Epithelial cell of proximal tubule (primary cell): ENCODE data around the gene TECTA. TPM values are rescaled to one million over a fixed set of nuclear protein-coding genes. Genes with fewer than 3 reads are reported as not detected.
A peak's percentile ranks its signal among the peaks of the same experiment; 100 is the strongest.

Experiments
- DNase-seq: peaks from one replicate; pipeline ENCODE4 v3.0.0-alpha.2; 2011; ENCODE audit warnings: low read depth
- H3K4me3 ChIP-seq: 2 replicates; pipeline ENCODE4 v1.5.1; 2011; ENCODE audit warnings: low read depth, mild to moderate bottlenecking, low read length
- total RNA-seq: library from RNA; depleted of rRNA; stranded (reverse); fragments of >200 nt; gene quantifications from 2 replicates; pipeline ENCODE4 v1.2.3, GENCODE V29; 2015
- TF ChIP-seq, protein P1 (sequence below): conservative IDR thresholded peaks from 2 replicates; pipeline ENCODE4 v1.5.1; 2012; ENCODE audit warnings: low read depth, mild to moderate bottlenecking, low read length

Gene TECTA
- total RNA-seq, 1 donor from 2014 or later = 0.23 TPM

DNA sequence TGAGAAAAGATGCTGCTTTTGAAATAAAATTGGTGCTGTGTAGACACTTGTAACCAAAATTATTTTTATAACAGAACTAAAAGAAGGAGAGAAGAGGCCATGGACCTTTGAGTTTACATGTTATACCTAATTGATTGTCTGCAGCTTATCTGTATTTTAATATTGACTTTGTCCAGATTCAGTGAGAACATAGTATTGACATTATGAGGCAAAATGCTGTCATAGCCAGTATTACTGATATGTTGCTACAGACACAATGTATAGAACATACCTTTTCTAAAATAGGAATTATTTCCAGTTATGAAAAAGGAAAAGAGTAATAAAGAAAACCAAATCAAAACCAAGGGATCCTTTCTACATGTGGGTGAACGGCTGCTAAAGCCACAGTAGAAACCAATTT is 11.5 kb upstream of the TECTA start:
- no peak for DNase-seq
- TF ChIP-seq, protein P1, sequence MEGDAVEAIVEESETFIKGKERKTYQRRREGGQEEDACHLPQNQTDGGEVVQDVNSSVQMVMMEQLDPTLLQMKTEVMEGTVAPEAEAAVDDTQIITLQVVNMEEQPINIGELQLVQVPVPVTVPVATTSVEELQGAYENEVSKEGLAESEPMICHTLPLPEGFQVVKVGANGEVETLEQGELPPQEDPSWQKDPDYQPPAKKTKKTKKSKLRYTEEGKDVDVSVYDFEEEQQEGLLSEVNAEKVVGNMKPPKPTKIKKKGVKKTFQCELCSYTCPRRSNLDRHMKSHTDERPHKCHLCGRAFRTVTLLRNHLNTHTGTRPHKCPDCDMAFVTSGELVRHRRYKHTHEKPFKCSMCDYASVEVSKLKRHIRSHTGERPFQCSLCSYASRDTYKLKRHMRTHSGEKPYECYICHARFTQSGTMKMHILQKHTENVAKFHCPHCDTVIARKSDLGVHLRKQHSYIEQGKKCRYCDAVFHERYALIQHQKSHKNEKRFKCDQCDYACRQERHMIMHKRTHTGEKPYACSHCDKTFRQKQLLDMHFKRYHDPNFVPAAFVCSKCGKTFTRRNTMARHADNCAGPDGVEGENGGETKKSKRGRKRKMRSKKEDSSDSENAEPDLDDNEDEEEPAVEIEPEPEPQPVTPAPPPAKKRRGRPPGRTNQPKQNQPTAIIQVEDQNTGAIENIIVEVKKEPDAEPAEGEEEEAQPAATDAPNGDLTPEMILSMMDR = no peak
- H3K4me3 ChIP-seq = no peak overlapping the region

DNA sequence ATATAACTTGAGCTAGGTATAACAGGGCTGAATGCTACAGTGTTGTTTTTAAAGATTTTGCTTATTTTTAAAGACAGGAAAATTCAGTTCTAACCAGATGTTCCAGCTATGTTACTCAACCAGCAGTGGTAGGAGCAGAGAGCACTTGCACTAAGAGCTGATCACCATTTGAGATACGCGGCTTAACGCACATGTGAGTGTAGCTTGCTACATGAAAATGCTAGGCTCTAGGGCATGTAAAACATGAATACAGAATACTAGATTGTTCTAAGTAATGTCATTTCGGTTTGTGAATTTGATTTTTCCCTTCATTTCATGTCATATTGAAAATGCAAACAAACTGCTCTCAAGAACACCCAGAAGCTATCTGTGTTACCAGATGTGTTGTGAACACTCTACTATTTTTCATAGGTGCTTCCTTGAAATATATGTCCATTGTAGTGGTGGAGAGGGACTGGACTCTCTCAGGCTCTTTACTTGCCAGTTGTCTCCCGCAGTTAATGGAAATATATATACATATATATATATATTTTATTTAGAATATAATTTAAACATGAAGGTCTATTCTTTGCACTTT is 10.8 kb upstream of the TECTA start:
- no peak overlapping the region for H3K4me3 ChIP-seq
- TF ChIP-seq, protein P1 = no peak
- DNase-seq = no peak

DNA sequence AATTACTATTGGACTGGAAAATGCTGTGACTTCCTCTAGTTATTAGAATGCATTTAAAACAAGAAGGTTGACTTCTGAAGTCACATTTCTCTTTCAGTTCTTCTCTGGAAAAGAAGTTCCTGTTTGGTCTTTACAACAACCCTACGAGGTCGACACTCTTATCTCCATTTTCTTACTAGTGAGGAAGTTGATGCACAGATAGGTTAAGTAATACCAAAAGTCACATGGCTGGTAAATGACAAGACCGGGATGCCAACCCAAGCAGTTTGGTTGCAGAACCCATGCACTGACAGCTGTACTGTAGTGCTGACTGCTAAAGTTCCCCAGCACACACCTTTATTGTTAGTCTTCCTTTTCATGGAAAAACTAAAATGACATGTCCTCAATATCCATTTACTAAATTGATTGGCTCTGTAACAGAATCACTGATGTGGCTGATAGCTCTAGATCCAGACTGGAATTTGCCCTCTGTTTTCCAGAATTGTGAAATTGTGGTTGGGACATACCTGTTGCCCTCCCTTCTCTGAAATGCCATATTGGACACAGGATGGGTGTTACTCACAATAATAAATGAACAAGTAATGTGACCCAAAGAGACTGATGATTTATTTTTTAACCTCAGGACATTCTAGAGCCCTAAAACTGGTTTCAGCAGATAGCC is 9.4 kb upstream of the TECTA start:
- TF ChIP-seq, protein P1 = no peak
- DNase-seq = no peak
- no peak overlapping the region for H3K4me3 ChIP-seq

DNA sequence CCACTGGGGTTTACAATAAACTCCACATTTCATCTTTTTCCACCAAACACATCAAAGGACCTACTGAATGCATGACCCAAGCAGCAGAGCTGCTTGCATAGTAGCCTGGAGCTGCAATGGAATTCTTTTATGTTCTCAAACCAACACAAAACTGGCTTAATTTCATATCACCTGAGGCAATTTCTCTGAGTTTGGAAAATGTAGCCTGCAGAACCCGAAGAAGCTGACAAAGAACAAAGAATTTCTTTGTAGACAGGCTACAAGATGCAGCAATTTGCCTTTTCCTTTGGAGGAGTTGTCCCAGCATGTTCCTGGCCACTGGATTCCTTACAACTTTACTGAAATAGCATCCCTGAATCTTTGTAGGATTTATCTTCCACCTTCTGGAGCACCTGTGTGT is 5.5 kb upstream of the TECTA start:
- TF ChIP-seq, protein P1 = no peak
- H3K4me3 ChIP-seq = no peak overlapping the region
- no peak for DNase-seq

DNA sequence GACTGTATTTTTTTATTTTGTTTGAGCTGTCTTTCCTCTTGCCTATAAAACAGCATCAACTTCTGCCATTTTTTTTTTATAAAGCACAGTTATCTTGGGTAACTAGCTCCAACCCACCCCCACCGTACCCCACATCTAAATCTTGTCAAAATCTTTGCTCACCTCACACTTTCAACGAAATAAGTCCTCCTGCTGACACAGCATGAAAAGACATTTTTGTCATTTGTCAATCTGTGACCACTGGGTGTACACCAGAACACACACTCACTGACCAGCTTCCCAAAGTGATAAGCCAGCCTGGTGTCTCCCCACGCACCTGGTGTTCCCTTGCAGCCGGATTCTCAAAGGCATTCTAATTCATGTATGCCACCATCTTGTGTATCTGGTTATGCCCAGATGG is 1.7 kb upstream of the TECTA start:
- no peak for DNase-seq
- no peak overlapping the region for H3K4me3 ChIP-seq
- TF ChIP-seq, protein P1 = no peak

DNA sequence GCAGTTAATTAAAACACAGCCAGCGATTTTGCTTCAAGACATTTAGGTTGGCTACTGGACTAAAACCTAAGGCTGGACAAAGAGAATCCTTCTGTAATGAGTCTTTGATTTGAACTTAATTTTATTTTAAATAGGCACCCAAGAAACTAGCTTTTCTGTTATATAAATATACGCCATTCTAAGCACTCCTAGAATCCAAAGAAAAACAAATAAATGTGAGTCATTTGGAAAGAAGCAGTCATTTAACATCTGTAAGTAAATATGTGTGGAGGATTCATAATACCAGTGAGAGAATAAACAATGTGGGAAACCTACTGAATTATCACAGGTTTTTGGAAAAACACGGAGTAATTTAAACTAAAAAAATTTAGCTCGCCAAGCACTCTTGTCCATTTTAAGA is 1.2 kb upstream of the TECTA start:
- H3K4me3 ChIP-seq = no peak overlapping the region
- no peak for DNase-seq
- TF ChIP-seq, protein P1 = no peak

DNA sequence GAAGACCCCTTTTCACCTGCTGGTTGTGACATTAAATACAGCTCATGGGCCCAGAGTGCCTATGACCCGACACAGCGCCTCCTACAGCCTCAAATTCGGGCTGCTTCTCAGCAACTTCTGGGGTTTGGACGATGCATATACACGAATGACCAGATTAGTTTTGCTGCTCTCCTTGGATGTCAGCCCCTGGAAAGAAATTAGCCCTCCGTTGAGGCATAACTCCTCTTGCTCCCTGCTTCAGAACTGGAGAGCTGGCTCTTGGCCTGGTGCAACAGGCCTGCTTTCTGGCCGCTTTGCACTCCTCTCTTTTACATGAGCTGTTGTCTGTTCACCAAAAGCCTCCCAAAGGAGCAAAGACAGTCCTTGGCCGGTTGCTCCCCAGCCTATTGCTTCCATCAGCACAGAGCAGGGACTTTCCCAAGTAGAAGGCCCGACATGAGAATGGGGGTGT is 3.3 kb downstream of the TECTA start:
- TF ChIP-seq, protein P1 = peak; percentile 7

More for the DNA sequence above, 3.3 kb downstream of the TECTA start:
- no peak overlapping the region for H3K4me3 ChIP-seq
- DNase-seq = no peak
